OCI-LY7 (cell line): Measurements from ENCODE around the gene HOXA10. TPM values are rescaled to one million over a fixed set of nuclear protein-coding genes. Genes with fewer than 3 reads are reported as not detected.
A peak's percentile ranks its signal among the peaks of the same experiment; 100 is the strongest.

Experiments
- BruUV-seq: library from RNA; stranded (reverse); fragments of 400-500 nt; replicated peaks from 2 replicates; lab custom pipeline; 2021; lab: Mats Ljungman, UMichigan
- CTCF ChIA-PET: fragments of 300-600 bp; sonication (Branson Sonifier 250); formaldehyde crosslinking; loops from one replicate; lab custom pipeline; 2022; ENCODE audit warnings: antibody characterized with exemption; ENCODE audit not compliant: unreplicated experiment; lab: Charles Lee
- POLR2A ChIA-PET: fragments of 300-600 bp; sonication (Branson Sonifier 250); formaldehyde crosslinking; loops from one replicate; lab custom pipeline; 2022; ENCODE audit warnings: antibody characterized with exemption; lab: Charles Lee
- DNase-seq: peaks from one replicate; pipeline ENCODE4 v3.0.0-alpha.2; 2015; ENCODE audit warnings: low spot score
- H2AFZ ChIP-seq: fragments of 200-600 bp; sonication (generic), shearing (Covaris generic); 2 replicates; pipeline ENCODE4 v1.6.1; 2014; ENCODE audit warnings: mild to moderate bottlenecking, antibody characterized with exemption, low read length, moderate library complexity
- H3K27ac ChIP-seq: fragments of 200-600 bp; sonication (generic); 2 replicates; pipeline ENCODE4 v1.5.1; 2014; ENCODE audit warnings: mixed run types, low read depth, mild to moderate bottlenecking, moderate library complexity, low read length, inconsistent platforms; ENCODE audit not compliant: poor library complexity, severe bottlenecking
- H3K36me3 ChIP-seq: fragments of 200-600 bp; sonication (generic); 2 replicates; pipeline ENCODE4 v1.6.1; 2014; ENCODE audit warnings: mild to moderate bottlenecking, antibody characterized with exemption, low read length, moderate library complexity, mixed read lengths; ENCODE audit not compliant: insufficient read depth
- H3K4me1 ChIP-seq: fragments of 200-600 bp; sonication (generic); 2 replicates; pipeline ENCODE4 v1.5.1; 2014; ENCODE audit warnings: mild to moderate bottlenecking, low read length; ENCODE audit not compliant: insufficient read depth, poor library complexity, severe bottlenecking
- H3K4me2 ChIP-seq: fragments of 200-600 bp; sonication (generic); 2 replicates; pipeline ENCODE4 v1.6.1; 2014; ENCODE audit warnings: mild to moderate bottlenecking, low read length
- H3K4me3 ChIP-seq: fragments of 200-600 bp; sonication (generic); 2 replicates; pipeline ENCODE4 v1.5.1; 2014; ENCODE audit warnings: mild to moderate bottlenecking, low read depth, low read length; ENCODE audit not compliant: poor library complexity, severe bottlenecking
- H3K79me2 ChIP-seq: fragments of 200-600 bp; sonication (generic); 2 replicates; pipeline ENCODE4 v1.6.1; 2016; ENCODE audit warnings: low read depth, mild to moderate bottlenecking, low read length, moderate library complexity, mixed read lengths; ENCODE audit not compliant: insufficient read depth
- H3K9me2 ChIP-seq: fragments of 200-600 bp; sonication (generic); 2 replicates; pipeline ENCODE4 v1.6.1; 2016; ENCODE audit warnings: mild to moderate bottlenecking, low read length, mixed read lengths; ENCODE audit not compliant: insufficient read depth
- H3K9me3 ChIP-seq: fragments of 200-600 bp; sonication (generic); 2 replicates; pipeline ENCODE4 v1.6.1; 2014; ENCODE audit warnings: mild to moderate bottlenecking, mixed run types, low read length, mixed read lengths
- H4K20me1 ChIP-seq: fragments of 200-600 bp; sonication (generic); 2 replicates; pipeline ENCODE4 v1.6.1; 2014; ENCODE audit warnings: mild to moderate bottlenecking, antibody characterized with exemption, low read length, moderate library complexity, mixed read lengths; ENCODE audit not compliant: insufficient read depth
- EZH2phosphoT487 ChIP-seq: fragments of 200-600 bp; sonication (generic); IDR thresholded peaks from 2 replicates; pipeline ENCODE4 v1.6.1; 2018; ENCODE audit warnings: low read depth, borderline replicate concordance, mild to moderate bottlenecking, mixed run types, antibody characterized with exemption, low read length, moderate library complexity, mixed read lengths
- intact Hi-C: fragments of 100-400 bp; cut with micrococcal nuclease; formaldehyde crosslinking; loops from one replicate; pipeline ENCODE4 v1.10.0; 2022; ENCODE audit not compliant: unreplicated experiment
- total RNA-seq, 2 experiments: library from RNA; depleted of rRNA in 1 of 2; stranded (reverse); fragments of >200 nt in 1 of 2; shearing (Covaris generic) in 1 of 2; gene quantifications; 2 replicates each; pipeline ENCODE4 v1.2.3, GENCODE V29; 2014 to 2022
- TF ChIP-seq, protein P1 (sequence below): fragments of 200-600 bp; sonication (generic); conservative IDR thresholded peaks from 2 replicates; pipeline ENCODE4 v1.5.1; 2014; ENCODE audit warnings: mild to moderate bottlenecking, antibody characterized with exemption, low read length, moderate library complexity, mixed read lengths

HOXA10 gene
- total RNA-seq, 2 experiments from 2014 or later: not detected

GRCh38 chr7:27151931-27152815 lies 21.9 kb downstream of the HOXA10 start, which contains the start of gene HOXA3:
HOXA3 (minus strand) TSS chr7:27152583; CDS start chr7:27110640, 41,943 bp downstream.
- intact Hi-C loops: loop anchor here (2.0 to 10.0 kb wide), 3 partner anchors 55 to 1257 kb away; no protein-coding TSS in a partner anchor
- TSS peak; percentile 55 for BruUV-seq
- H3K4me1 ChIP-seq: peaks cover 56% of the 10 kb centered on the region
- H4K20me1 ChIP-seq: no peaks in the 10 kb centered on the region
- POLR2A ChIA-PET: interaction anchor here (0.5 to 1.3 kb wide), 3 partner anchors 61 to 459 kb away, joined by 3 to 4 read pairs (median 4); no protein-coding TSS in a partner anchor
- H3K4me2 ChIP-seq: peak within 1 kb of the TSS; percentile 94
- CTCF ChIA-PET: no interaction called here
- H3K79me2 ChIP-seq: peaks cover 8% of the 10 kb centered on the region; the same call in 1 of the 2 replicates
- no peak for DNase-seq
- no peaks in the 10 kb centered on the region for H3K9me2 ChIP-seq
- H3K9me3 ChIP-seq: no peaks in the 10 kb centered on the region
- H3K36me3 ChIP-seq: no peaks in the 10 kb centered on the region
- peak within 1 kb of the TSS; percentile 75 for H3K4me3 ChIP-seq
- no peak for TF ChIP-seq EZH2phosphoT487
- H2AFZ ChIP-seq: peak within 1 kb of the TSS; percentile 95; the same call in 1 of the 2 replicates
- no peak within 1 kb of the TSS for H3K27ac ChIP-seq

- peak overlapping the region; percentile 94 for H3K4me2 ChIP-seq
- peak overlapping the region; percentile 75 for H3K4me3 ChIP-seq
- intact Hi-C loops: loop anchor here (2.0 to 10.0 kb wide), 3 partner anchors 55 to 1257 kb away; no protein-coding TSS in a partner anchor
- no peaks in the 10 kb centered on the region for H3K9me3 ChIP-seq
- no peak for TF ChIP-seq EZH2phosphoT487
- TSS peak; percentile 90 for BruUV-seq
- peaks cover 54% of the 10 kb centered on the region for H3K4me1 ChIP-seq
- no peaks in the 10 kb centered on the region for H3K9me2 ChIP-seq
- H3K36me3 ChIP-seq: no peaks in the 10 kb centered on the region
- no peaks in the 10 kb centered on the region for H4K20me1 ChIP-seq
- ChIA-PET CTCF (no interaction called here), POLR2A (interaction anchor here (0.8 to 1.5 kb wide), 4 partner anchors 8 to 288 kb away, joined by 3 to 4 read pairs (median 4); no protein-coding TSS in a partner anchor)
- no peak for DNase-seq
- H3K27ac ChIP-seq: no peak overlapping the region
- peaks cover 8% of the 10 kb centered on the region; the same call in 1 of the 2 replicates for H3K79me2 ChIP-seq
- peak overlapping the region; percentile 95 for H2AFZ ChIP-seq
Observed at GRCh38 chr7:27151341-27151930, 22.7 kb downstream of the HOXA10 start.

- intact Hi-C loops: loop anchor here (2.0 to 10.0 kb wide), 3 partner anchors 54 to 1256 kb away; no protein-coding TSS in a partner anchor
- H3K27ac ChIP-seq: no peak overlapping the region
Observed at GRCh38 chr7:27150568-27151340, 23.4 kb downstream of the HOXA10 start.

More at GRCh38 chr7:27150568-27151340, 23.4 kb downstream of the HOXA10 start:
- H3K4me3 ChIP-seq: peak overlapping the region; percentile 75
- H4K20me1 ChIP-seq: no peaks in the 10 kb centered on the region
- peak; percentile 86 for DNase-seq
- peak overlapping the region; percentile 95 for H2AFZ ChIP-seq
- peaks cover 8% of the 10 kb centered on the region; the same call in 1 of the 2 replicates for H3K79me2 ChIP-seq
- no peaks in the 10 kb centered on the region for H3K36me3 ChIP-seq
- H3K4me2 ChIP-seq: peak overlapping the region; percentile 94
- H3K4me1 ChIP-seq: peaks cover 48% of the 10 kb centered on the region
- no peaks in the 10 kb centered on the region for H3K9me2 ChIP-seq
- no TSS peak for BruUV-seq
- ChIA-PET POLR2A (interaction anchor here (0.7 to 2.2 kb wide), 8 partner anchors 9 to 463 kb away, joined by 3 to 5 read pairs (median 4); partner anchors contain the start of genes HOXA1 and HOXA4), CTCF (interaction anchor here (1.4 kb wide), 1 partner anchor 20 kb away, joined by 5 read pairs; the partner anchor contains the start of gene HOXA4)
- TF ChIP-seq EZH2phosphoT487: no peak
- TF ChIP-seq, protein P1, sequence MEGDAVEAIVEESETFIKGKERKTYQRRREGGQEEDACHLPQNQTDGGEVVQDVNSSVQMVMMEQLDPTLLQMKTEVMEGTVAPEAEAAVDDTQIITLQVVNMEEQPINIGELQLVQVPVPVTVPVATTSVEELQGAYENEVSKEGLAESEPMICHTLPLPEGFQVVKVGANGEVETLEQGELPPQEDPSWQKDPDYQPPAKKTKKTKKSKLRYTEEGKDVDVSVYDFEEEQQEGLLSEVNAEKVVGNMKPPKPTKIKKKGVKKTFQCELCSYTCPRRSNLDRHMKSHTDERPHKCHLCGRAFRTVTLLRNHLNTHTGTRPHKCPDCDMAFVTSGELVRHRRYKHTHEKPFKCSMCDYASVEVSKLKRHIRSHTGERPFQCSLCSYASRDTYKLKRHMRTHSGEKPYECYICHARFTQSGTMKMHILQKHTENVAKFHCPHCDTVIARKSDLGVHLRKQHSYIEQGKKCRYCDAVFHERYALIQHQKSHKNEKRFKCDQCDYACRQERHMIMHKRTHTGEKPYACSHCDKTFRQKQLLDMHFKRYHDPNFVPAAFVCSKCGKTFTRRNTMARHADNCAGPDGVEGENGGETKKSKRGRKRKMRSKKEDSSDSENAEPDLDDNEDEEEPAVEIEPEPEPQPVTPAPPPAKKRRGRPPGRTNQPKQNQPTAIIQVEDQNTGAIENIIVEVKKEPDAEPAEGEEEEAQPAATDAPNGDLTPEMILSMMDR: peak; percentile 84
- no peaks in the 10 kb centered on the region for H3K9me3 ChIP-seq
